Upper lobe of right lung (tissue), 1 donor: ENCODE results near the gene VWA7. TPM values are rescaled to one million over a fixed set of nuclear protein-coding genes. Genes with fewer than 3 reads are reported as not detected.
"Not testable (repeated sequence)": the region's sequence is repeated elsewhere in the genome, so short reads cannot be mapped to it uniquely, and the experiment has no call there.

ENCODE experiments used
- ATAC-seq: fragments of 200-7000 bp; cut with Tn5 transposase; one replicate; pipeline ENCODE4 v1.9.1; 2020; ENCODE audit warnings: mild to moderate bottlenecking, moderate library complexity
- DNase-seq: peaks from one replicate; pipeline ENCODE4 v3.0.0-alpha.2; 2020
- H3K27ac ChIP-seq: fragments of 200-600 bp; one replicate; pipeline ENCODE4 v1.8.0; 2022
- H3K27me3 ChIP-seq: fragments of 200-600 bp; one replicate; pipeline ENCODE4 v1.8.0; 2022; ENCODE audit warnings: mild to moderate bottlenecking
- H3K36me3 ChIP-seq: fragments of 200-600 bp; one replicate; pipeline ENCODE4 v1.8.0; 2022
- H3K4me1 ChIP-seq: fragments of 200-600 bp; one replicate; pipeline ENCODE4 v1.8.0; 2022
- H3K4me3 ChIP-seq: fragments of 200-600 bp; one replicate; pipeline ENCODE4 v1.8.0; 2022; ENCODE audit warnings: mild to moderate bottlenecking
- H3K9me3 ChIP-seq: fragments of 200-600 bp; one replicate; pipeline ENCODE4 v1.8.0; 2022
- CTCF ChIP-seq: fragments of 200-600 bp; IDR thresholded peaks from one replicate; pipeline ENCODE4 v1.8.0; 2022; ENCODE audit warnings: antibody characterized with exemption
- intact Hi-C: fragments of 100-400 bp; cut with DNase I; formaldehyde crosslinking; loops from one replicate; pipeline ENCODE4 v1.11.0; 2022
- total RNA-seq: library from RNA; stranded (reverse); fragmentation: NEBNext Ultra II Directional; extraction: Animal tissue kit (Norgen Biotek cat#: 25700); gene quantifications from one replicate; pipeline ENCODE4 v1.2.1, GENCODE V29; 2021
- donor health status: DM: no; HTN: yes; CAD: no; lungs with severe emphysema.

The VWA7 gene
- total RNA-seq, 1 donor from 2014 or later, result 3.4 TPM

GRCh38 chr6:31821301-31822035, 44.3 kb upstream of the VWA7 start:
- peak; percentile 88 for DNase-seq

GRCh38 chr6:31820399-31820798, 43.3 kb upstream of the VWA7 start:
- H3K27me3 ChIP-seq, H3K4me3 ChIP-seq, intact Hi-C loops, H3K36me3 ChIP-seq, H3K9me3 ChIP-seq, DNase-seq, ATAC-seq: not testable (repeated sequence)
- peak overlapping the region; percentile 99 for H3K27ac ChIP-seq
- H3K4me1 ChIP-seq, result peaks cover 61% of the 10 kb centered on the region

More at GRCh38 chr6:31821301-31822035, 44.3 kb upstream of the VWA7 start:
- no peaks in the 10 kb centered on the region for H3K9me3 ChIP-seq
- peak; percentile 70 for ATAC-seq
- peak overlapping the region; percentile 59 for H3K4me3 ChIP-seq
- no peaks in the 10 kb centered on the region for H3K27me3 ChIP-seq
- H3K36me3 ChIP-seq, result no peaks in the 10 kb centered on the region
- intact Hi-C loops, result no loop called here
- H3K4me1 ChIP-seq, result peaks cover 72% of the 10 kb centered on the region
- TF ChIP-seq CTCF, result no peak
- peak overlapping the region; percentile 99 for H3K27ac ChIP-seq

- no peak for TF ChIP-seq CTCF
- peak overlapping the region; percentile 68 for H3K4me3 ChIP-seq
- H3K36me3 ChIP-seq, result no peaks in the 10 kb centered on the region
- intact Hi-C loops, result no loop called here
- H3K4me1 ChIP-seq, result peaks cover 56% of the 10 kb centered on the region
- no peaks in the 10 kb centered on the region for H3K27me3 ChIP-seq
- ATAC-seq (no peak), DNase-seq (no peak)
- no peaks in the 10 kb centered on the region for H3K9me3 ChIP-seq
- H3K27ac ChIP-seq, result no peak overlapping the region
These were observed 42.8 kb upstream of the VWA7 start for GRCh38 chr6:31819871-31820299.

- H3K36me3 ChIP-seq, H3K27me3 ChIP-seq, ATAC-seq, DNase-seq, H3K9me3 ChIP-seq, intact Hi-C loops: not testable (repeated sequence)
- H3K4me3 ChIP-seq, result peak overlapping the region; percentile 68
- H3K4me1 ChIP-seq, result peaks cover 52% of the 10 kb centered on the region
- peak overlapping the region; percentile 63 for H3K27ac ChIP-seq
These were observed 40.9 kb upstream of the VWA7 start for GRCh38 chr6:31817929-31818511.

- peak overlapping the region; percentile 63 for H3K27ac ChIP-seq
- H3K9me3 ChIP-seq, H3K36me3 ChIP-seq, H3K27me3 ChIP-seq, intact Hi-C loops, ATAC-seq, DNase-seq: not testable (repeated sequence)
- peak overlapping the region; percentile 68 for H3K4me3 ChIP-seq
- peaks cover 47% of the 10 kb centered on the region for H3K4me1 ChIP-seq
These were observed 40.2 kb upstream of the VWA7 start for GRCh38 chr6:31817133-31817928.

- intact Hi-C loops, result no loop called here
- H3K36me3 ChIP-seq, result no peaks in the 10 kb centered on the region
- no peaks in the 10 kb centered on the region for H3K27me3 ChIP-seq
- ATAC-seq, result peak; percentile 89
- H3K9me3 ChIP-seq, result no peaks in the 10 kb centered on the region
- peak within 1 kb of the TSS; percentile 67 for H3K4me3 ChIP-seq
- peak within 1 kb of the TSS; percentile 96 for H3K27ac ChIP-seq
- peaks cover 35% of the 10 kb centered on the region for H3K4me1 ChIP-seq
- DNase-seq, result peak; percentile 94
- TF ChIP-seq CTCF, result no peak
These were observed 38.1 kb upstream of the VWA7 start, which contains the start of the genes HSPA1A and HSPA1L for GRCh38 chr6:31815025-31815838. Gene HSPA1A (plus strand): TSS chr6:31815543. CDS start chr6:31815757, 214 bp downstream. Gene HSPA1L (minus strand): TSS chr6:31815283. CDS start chr6:31811972, 3,311 bp downstream.
